ENCODE measurements around the gene SPATA18. TPM values are rescaled to one million over a fixed set of nuclear protein-coding genes. Genes with fewer than 3 reads are reported as not detected.

SPATA18 gene
- total RNA-seq, 6 experiments from 2014 or later = 6.9 to 12.9 (median 12.0) TPM

GRCh38 chr4:52010986-52011385 lies 40.1 kb upstream of the SPATA18 start:
- H3K9me3 Mint-ChIP-seq = no peaks in the 10 kb centered on the region
- no peak for TF ChIP-seq CTCF (IDR thresholded peaks at IDR 0.05)
- peaks cover 7% of the 10 kb centered on the region; the same call in 1 of the 2 replicates for H3K36me3 Mint-ChIP-seq (ENCODE audit: low read depth)
- peaks cover 9% of the 10 kb centered on the region for H3K4me1 Mint-ChIP-seq (ENCODE audit: low read depth)
- H3K27me3 Mint-ChIP-seq (ENCODE audit: insufficient read depth) = no peaks in the 10 kb centered on the region
- no peak overlapping the region for H3K4me3 Mint-ChIP-seq
- no peak for DNase-seq
- no peak overlapping the region for H3K27ac Mint-ChIP-seq

DNA sequence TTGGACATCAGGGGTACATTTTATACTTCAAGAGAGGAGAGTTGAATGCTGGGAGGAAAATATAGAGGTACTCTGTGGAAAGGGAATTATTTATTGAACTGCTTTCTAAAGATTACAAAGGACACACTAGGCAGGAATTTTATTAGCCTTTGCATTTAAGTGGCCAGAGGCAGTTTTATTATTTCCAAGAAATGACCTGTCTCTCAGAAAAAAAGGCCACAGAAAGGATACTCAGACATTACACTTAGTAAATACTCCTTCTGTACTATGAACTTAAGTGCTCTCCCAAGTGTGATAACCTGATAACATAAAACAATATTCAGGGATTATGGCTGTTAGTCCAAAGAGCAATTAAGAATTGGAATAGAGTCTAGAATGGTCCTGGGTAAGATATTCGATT lies 38.5 kb upstream of the SPATA18 start:
- TF ChIP-seq CTCF (IDR thresholded peaks at IDR 0.05) = no peak
- Mint-ChIP-seq H3K4me3 (no peak overlapping the region), H3K9me3 (no peaks in the 10 kb centered on the region), H3K36me3 (ENCODE audit: low read depth) (peaks cover 7% of the 10 kb centered on the region; the same call in 1 of the 2 replicates), H3K27me3 (ENCODE audit: insufficient read depth) (no peaks in the 10 kb centered on the region), H3K4me1 (ENCODE audit: low read depth) (peaks cover 9% of the 10 kb centered on the region), H3K27ac (no peak overlapping the region)
- no peak for DNase-seq

- Mint-ChIP-seq H3K9me3 (no peaks in the 10 kb centered on the region), H3K27ac (no peak overlapping the region), H3K4me3 (no peak overlapping the region), H3K27me3 (ENCODE audit: insufficient read depth) (no peaks in the 10 kb centered on the region), H3K4me1 (ENCODE audit: low read depth) (peaks cover 16% of the 10 kb centered on the region), H3K36me3 (ENCODE audit: low read depth) (0 out of 2 replicates have a peak, but pooled peaks cover 7% of the 10 kb centered on the region)
- DNase-seq = no peak
- no peak for TF ChIP-seq CTCF (IDR thresholded peaks at IDR 0.05)
Measured at GRCh38 chr4:52014903-52015302, 36.2 kb upstream of the SPATA18 start.

DNA sequence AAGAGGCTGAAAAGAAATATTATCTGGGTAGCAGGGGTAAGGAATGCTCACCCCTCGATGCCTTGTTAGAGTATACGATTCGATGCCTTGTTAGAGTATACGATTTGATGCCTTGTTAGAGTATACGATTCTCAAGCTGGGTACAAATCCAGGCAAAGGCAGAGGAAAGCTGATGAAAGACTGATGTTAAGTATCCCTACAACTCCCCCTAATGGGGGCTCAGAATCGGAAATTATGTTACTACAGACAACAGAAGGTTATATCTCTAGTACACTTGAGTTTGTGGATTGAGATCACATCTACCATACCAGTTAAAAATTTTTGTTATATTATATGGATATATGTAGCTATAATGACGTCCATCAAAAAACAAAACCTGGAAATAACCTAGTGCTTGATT lies 35.7 kb upstream of the SPATA18 start:
- peaks cover 21% of the 10 kb centered on the region for H3K4me1 Mint-ChIP-seq (ENCODE audit: low read depth)
- H3K27ac Mint-ChIP-seq = no peak overlapping the region
- H3K27me3 Mint-ChIP-seq (ENCODE audit: insufficient read depth) = no peaks in the 10 kb centered on the region
- H3K36me3 Mint-ChIP-seq (ENCODE audit: low read depth) = 0 out of 2 replicates have a peak, but pooled peaks cover 7% of the 10 kb centered on the region
- no peak overlapping the region for H3K4me3 Mint-ChIP-seq
- no peaks in the 10 kb centered on the region for H3K9me3 Mint-ChIP-seq
- DNase-seq = no peak
- TF ChIP-seq CTCF (IDR thresholded peaks at IDR 0.05) = peak; percentile 16; the same call in 1 of the 2 replicates

GRCh38 chr4:52016981-52017380 lies 34.1 kb upstream of the SPATA18 start:
- Mint-ChIP-seq H3K4me3 (no peak overlapping the region), H3K36me3 (ENCODE audit: low read depth) (no peaks in the 10 kb centered on the region), H3K4me1 (ENCODE audit: low read depth) (peaks cover 20% of the 10 kb centered on the region), H3K9me3 (no peaks in the 10 kb centered on the region), H3K27ac (no peak overlapping the region), H3K27me3 (ENCODE audit: insufficient read depth) (no peaks in the 10 kb centered on the region)
- TF ChIP-seq CTCF (IDR thresholded peaks at IDR 0.05) = no peak
- no peak for DNase-seq

GRCh38 chr4:52017814-52018213 lies 33.3 kb upstream of the SPATA18 start:
- H3K4me1 Mint-ChIP-seq (ENCODE audit: low read depth) = peaks cover 20% of the 10 kb centered on the region
- TF ChIP-seq CTCF (IDR thresholded peaks at IDR 0.05) = no peak
- no peak overlapping the region for H3K4me3 Mint-ChIP-seq
- H3K27ac Mint-ChIP-seq = no peak overlapping the region
- no peaks in the 10 kb centered on the region for H3K27me3 Mint-ChIP-seq (ENCODE audit: insufficient read depth)
- H3K9me3 Mint-ChIP-seq = no peaks in the 10 kb centered on the region
- no peaks in the 10 kb centered on the region for H3K36me3 Mint-ChIP-seq (ENCODE audit: low read depth)
- no peak for DNase-seq

Measured in HFFc6 (cell line).